Fibroblast of skin of right quadriceps (primary cell): ENCODE measurements around the gene ACP2.
"Not testable (repeated sequence)": the region's sequence is repeated elsewhere in the genome, so short reads cannot be mapped to it uniquely, and the experiment has no call there.

Source experiments
- DNase-seq: peaks from one replicate; pipeline ENCODE4 v3.0.0-alpha.2; 2013

Gene ACP2

GRCh38 chr11:47239852-47240251 is 8.8 kb downstream of the ACP2 start:
- DNase-seq, result no peak

- peak; percentile 51 for DNase-seq
These were observed 12.1 kb downstream of the ACP2 start for GRCh38 chr11:47236482-47236881.

- DNase-seq, result no peak
These were observed 13.5 kb downstream of the ACP2 start for GRCh38 chr11:47235163-47235562.

- peak; percentile 50 for DNase-seq
These were observed 13.9 kb downstream of the ACP2 start for GRCh38 chr11:47234669-47235100.

- DNase-seq, result peak; percentile 76
These were observed 14.5 kb downstream of the ACP2 start for GRCh38 chr11:47233989-47234668.

- DNase-seq, result no peak
These were observed 15.6 kb downstream of the ACP2 start for GRCh38 chr11:47233051-47233450.

- no peak for DNase-seq
These were observed 19.5 kb downstream of the ACP2 start for GRCh38 chr11:47229161-47229560.

GRCh38 chr11:47225552-47226400 is 22.8 kb downstream of the ACP2 start:
- DNase-seq, result no peak

GRCh38 chr11:47222696-47223095 is 25.9 kb downstream of the ACP2 start:
- no peak for DNase-seq

- peak; percentile 57 for DNase-seq
These were observed 28.2 kb downstream of the ACP2 start for GRCh38 chr11:47220401-47220821.

GRCh38 chr11:47216121-47216798 is 32.4 kb downstream of the ACP2 start:
- peak; percentile 86 for DNase-seq

- DNase-seq, result no peak
These were observed 33.2 kb downstream of the ACP2 start for GRCh38 chr11:47215366-47215910.

- peak; percentile 71 for DNase-seq
These were observed 34.6 kb downstream of the ACP2 start for GRCh38 chr11:47213950-47214565.

- DNase-seq, result no peak
These were observed 35.7 kb downstream of the ACP2 start for GRCh38 chr11:47212938-47213337.

- DNase-seq, result no peak
These were observed 40.0 kb downstream of the ACP2 start for GRCh38 chr11:47208628-47209027.

GRCh38 chr11:47208008-47208552 is 40.5 kb downstream of the ACP2 start:
- not testable (repeated sequence) for DNase-seq

GRCh38 chr11:47207459-47207858 is 41.2 kb downstream of the ACP2 start:
- no peak for DNase-seq

GRCh38 chr11:47206577-47206976 is 42.0 kb downstream of the ACP2 start:
- not testable (repeated sequence) for DNase-seq

GRCh38 chr11:47204637-47204989 is 44.0 kb downstream of the ACP2 start:
- DNase-seq, result peak; percentile 84

GRCh38 chr11:47202576-47202975 is 46.0 kb downstream of the ACP2 start:
- DNase-seq, result no peak

- DNase-seq, result no peak
These were observed 47.6 kb downstream of the ACP2 start for GRCh38 chr11:47201015-47201414.

- DNase-seq, result not testable (repeated sequence)
These were observed 50.5 kb downstream of the ACP2 start for GRCh38 chr11:47198161-47198560.

- no peak for DNase-seq
These were observed 56.5 kb downstream of the ACP2 start for GRCh38 chr11:47192111-47192510.
